Measurements from ENCODE around the gene SHISA6. TPM values are rescaled to one million over a fixed set of nuclear protein-coding genes. Genes with fewer than 3 reads are reported as not detected.
"Not testable (repeated sequence)": the region's sequence is repeated elsewhere in the genome, so short reads cannot be mapped to it uniquely, and the experiment has no call there.

The SHISA6 gene
- total RNA-seq, 4 donors from 2014 or later: 0.45 to 4.9 (median 3.3) TPM

- no peak for DNase-seq (ENCODE audit: low spot score in 2 of 2)
- Histone ChIP-seq H3K27me3 (no peaks in the 10 kb centered on the region), H3K36me3 (no peaks in the 10 kb centered on the region), H3K4me1 (no peaks in the 10 kb centered on the region), H3K27ac (no peak overlapping the region), H3K4me3 (no peak overlapping the region), H3K9me3 (no peaks in the 10 kb centered on the region)
- WGBS: 93% methylated on average over 10 of the region's 10 CpGs
- TF ChIP-seq CTCF (IDR thresholded peaks at IDR 0.05): no peak
- no peak for TF ChIP-seq POLR2A (IDR thresholded peaks at IDR 0.05)
- no peak for TF ChIP-seq POLR2AphosphoS5 (IDR thresholded peaks at IDR 0.05)
- no peak for TF ChIP-seq EP300 (IDR thresholded peaks at IDR 0.05)
Observed at GRCh38 chr17:11294826-11295225, 53.8 kb downstream of the SHISA6 start.

GRCh38 chr17:11296994-11297393 lies 56.0 kb downstream of the SHISA6 start:
- Histone ChIP-seq H3K4me3 (no peak overlapping the region), H3K36me3 (no peaks in the 10 kb centered on the region), H3K9me3 (no peaks in the 10 kb centered on the region), H3K27ac (no peak overlapping the region), H3K4me1 (no peaks in the 10 kb centered on the region), H3K27me3 (no peaks in the 10 kb centered on the region)
- no peak for TF ChIP-seq EP300 (IDR thresholded peaks at IDR 0.05)
- no peak for TF ChIP-seq POLR2AphosphoS5 (IDR thresholded peaks at IDR 0.05)
- no peak for TF ChIP-seq POLR2A (IDR thresholded peaks at IDR 0.05)
- TF ChIP-seq CTCF (IDR thresholded peaks at IDR 0.05): no peak
- no peak for DNase-seq (ENCODE audit: low spot score in 2 of 2)
- 46% methylated on average over 4 of the region's 4 CpGs for whole genome bisulfite sequencing

GRCh38 chr17:11298401-11298800 lies 57.4 kb downstream of the SHISA6 start:
- H3K4me3 ChIP-seq: no peak overlapping the region
- no peak overlapping the region for H3K27ac ChIP-seq
- TF ChIP-seq POLR2A (IDR thresholded peaks at IDR 0.05) (no peak), EP300 (IDR thresholded peaks at IDR 0.05) (no peak), CTCF (IDR thresholded peaks at IDR 0.05) (no peak), POLR2AphosphoS5 (IDR thresholded peaks at IDR 0.05) (no peak)
- H3K36me3 ChIP-seq: no peaks in the 10 kb centered on the region
- DNase-seq (ENCODE audit: low spot score in 2 of 2): no peak
- no peaks in the 10 kb centered on the region for H3K4me1 ChIP-seq
- H3K9me3 ChIP-seq: no peaks in the 10 kb centered on the region
- whole genome bisulfite sequencing: 77% methylated on average over 1 of the region's 1 CpG
- H3K27me3 ChIP-seq: no peaks in the 10 kb centered on the region

GRCh38 chr17:11300201-11300600 lies 59.2 kb downstream of the SHISA6 start:
- Histone ChIP-seq H3K27ac (peak overlapping the region; percentile 26), H3K4me1 (no peaks in the 10 kb centered on the region), H3K27me3 (no peaks in the 10 kb centered on the region), H3K36me3 (no peaks in the 10 kb centered on the region), H3K4me3 (no peak overlapping the region), H3K9me3 (no peaks in the 10 kb centered on the region)
- WGBS: 79% methylated on average over 6 of the region's 7 CpGs
- TF ChIP-seq POLR2A (IDR thresholded peaks at IDR 0.05) (no peak), EP300 (IDR thresholded peaks at IDR 0.05) (no peak), POLR2AphosphoS5 (IDR thresholded peaks at IDR 0.05) (no peak), CTCF (IDR thresholded peaks at IDR 0.05) (no peak)
- no peak for DNase-seq (ENCODE audit: low spot score in 2 of 2)

GRCh38 chr17:11300738-11301137 lies 59.7 kb downstream of the SHISA6 start:
- Histone ChIP-seq H3K27me3 (no peaks in the 10 kb centered on the region), H3K9me3 (no peaks in the 10 kb centered on the region), H3K36me3 (no peaks in the 10 kb centered on the region), H3K4me1 (no peaks in the 10 kb centered on the region), H3K4me3 (no peak overlapping the region), H3K27ac (no peak overlapping the region)
- 49% methylated on average over 5 of the region's 6 CpGs for whole genome bisulfite sequencing
- no peak for DNase-seq (ENCODE audit: low spot score in 2 of 2)
- TF ChIP-seq POLR2A (IDR thresholded peaks at IDR 0.05) (no peak), EP300 (IDR thresholded peaks at IDR 0.05) (no peak), CTCF (IDR thresholded peaks at IDR 0.05) (no peak), POLR2AphosphoS5 (IDR thresholded peaks at IDR 0.05) (no peak)

GRCh38 chr17:11301874-11302273 lies 60.9 kb downstream of the SHISA6 start:
- not testable (repeated sequence) for H3K4me1 ChIP-seq; H3K36me3 ChIP-seq; DNase-seq (ENCODE audit: low spot score in 2 of 2); H3K9me3 ChIP-seq; H3K27me3 ChIP-seq; H3K4me3 ChIP-seq
- H3K27ac ChIP-seq: peak overlapping the region; percentile 26
- 90% methylated on average over 5 of the region's 5 CpGs for WGBS
